Endothelial cell of umbilical vein (primary cell): ENCODE measurements around the gene CDK5. TPM values are rescaled to one million over a fixed set of nuclear protein-coding genes. Genes with fewer than 3 reads are reported as not detected.

Experiments
- BruUV-seq: library from RNA; stranded (reverse); fragments of 400-500 nt; replicated peaks from 2 replicates; lab custom pipeline; 2021; lab: Mats Ljungman, UMichigan
- CTCF ChIA-PET: fragments of 300-600, 350-600 bp; sonication (Branson Sonifier 250); formaldehyde crosslinking; loops from one replicate; lab custom pipeline; 2021; ENCODE audit warnings: antibody characterized with exemption, inconsistent platforms; lab: Charles Lee
- POLR2A ChIA-PET: fragments of 300-600, 350-600 bp; sonication (Branson Sonifier 250); formaldehyde crosslinking; loops from one replicate; lab custom pipeline; 2021; ENCODE audit warnings: antibody characterized with exemption, inconsistent platforms; lab: Charles Lee
- DNase-seq: peaks from one replicate; pipeline ENCODE4 v3.0.0-alpha.2; 2011; ENCODE audit warnings: low read depth, low spot score
- FAIRE-seq: peaks from 2 replicates; lab custom pipeline; 2011; peaks lifted over from hg19 to GRCh38; lab: Jason Lieb, UNC
- H2AFZ ChIP-seq: 2 replicates; pipeline ENCODE4 v1.6.0; 2012; ENCODE audit warnings: low read depth, low read length, control low read depth, inconsistent platforms
- H3K27ac ChIP-seq: 2 replicates; pipeline ENCODE4 v1.5.1; 2011; ENCODE audit warnings: low read depth, mild to moderate bottlenecking, control low read depth, low read length, moderate library complexity; ENCODE audit not compliant: insufficient read depth
- H3K27me3 ChIP-seq, 2 experiments: 2 replicates each; pipeline versions ENCODE4 v1.6.0 to v1.6.1; 2011; ENCODE audit warnings: low read length in 2 of 2, mixed read lengths in 1 of 2; ENCODE audit not compliant: control insufficient read depth in 2 of 2, insufficient read depth in 2 of 2
- H3K36me3 ChIP-seq, 2 experiments: 2 replicates in 1 of 2; 3 replicates in 1 of 2; pipeline ENCODE4 v1.5.1; 2011; ENCODE audit warnings: low read length in 2 of 2, mild to moderate bottlenecking in 1 of 2, moderate library complexity in 1 of 2; ENCODE audit not compliant: control insufficient read depth in 2 of 2, insufficient read depth in 2 of 2; ENCODE audit errors: extremely low read depth in 1 of 2
- H3K4me1 ChIP-seq: 3 replicates; pipeline ENCODE4 v1.5.1; 2011; ENCODE audit warnings: mild to moderate bottlenecking, low read length; ENCODE audit not compliant: control insufficient read depth, insufficient read depth; ENCODE audit errors: extremely low read depth
- H3K4me2 ChIP-seq: 2 replicates; pipeline ENCODE4 v1.6.1; 2011; ENCODE audit warnings: low read length, control low read depth, mixed read lengths; ENCODE audit not compliant: insufficient read depth
- H3K4me3 ChIP-seq, 3 experiments: fragments of 200-600 bp in 1 of 3; sonication (generic), shearing (Covaris generic) in 1 of 3; replicated peaks in 1 of 3; 2 replicates each; pipeline ENCODE4 v1.5.1; 2011 to 2016; ENCODE audit warnings: control low read depth in 3 of 3, low read length in 3 of 3, mild to moderate bottlenecking in 2 of 3, inconsistent platforms in 1 of 3, low read depth in 1 of 3, moderate library complexity in 1 of 3; ENCODE audit not compliant: insufficient read depth in 1 of 3
- H3K79me2 ChIP-seq: 2 replicates; pipeline ENCODE4 v1.6.0; 2012; ENCODE audit warnings: low read length, inconsistent platforms; ENCODE audit not compliant: control insufficient read depth, insufficient read depth
- H3K9ac ChIP-seq: replicated peaks from 2 replicates; pipeline ENCODE3; 2011; ENCODE audit warnings: low read length, control low read depth; ENCODE audit not compliant: insufficient read depth; ENCODE audit errors: extremely low read depth
- H3K9me1 ChIP-seq: replicated peaks from 3 replicates; pipeline ENCODE4 v1.6.0; 2011; ENCODE audit warnings: mild to moderate bottlenecking, low read length; ENCODE audit not compliant: control insufficient read depth, insufficient read depth; ENCODE audit errors: extremely low read depth
- H3K9me3 ChIP-seq: replicated peaks from 2 replicates; pipeline ENCODE4 v1.5.1; 2012; ENCODE audit warnings: low read length, inconsistent platforms; ENCODE audit not compliant: control insufficient read depth, insufficient read depth
- H4K20me1 ChIP-seq: replicated peaks from 2 replicates; pipeline ENCODE3; 2011; ENCODE audit warnings: mild to moderate bottlenecking, low read length; ENCODE audit not compliant: control insufficient read depth, insufficient read depth; ENCODE audit errors: extremely low read depth
- FOS ChIP-seq: IDR thresholded peaks from 2 replicates; pipeline ENCODE4 v1.6.1; 2011; ENCODE audit warnings: mild to moderate bottlenecking, low read length, moderate library complexity, borderline replicate concordance; ENCODE audit not compliant: insufficient read depth
- GATA2 ChIP-seq: IDR thresholded peaks from 2 replicates; pipeline ENCODE4 v1.7.0; 2011; ENCODE audit warnings: low read depth, mild to moderate bottlenecking, moderate library complexity, mixed read lengths, low read length; ENCODE audit not compliant: insufficient read length, insufficient read depth
- POLR2A ChIP-seq: IDR thresholded peaks from 2 replicates; pipeline ENCODE4 v1.6.1; 2012; ENCODE audit warnings: low read depth, mild to moderate bottlenecking, control low read depth, low read length
- POLR2AphosphoS5 ChIP-seq: IDR thresholded peaks from 2 replicates; pipeline ENCODE4 v1.6.1; 2012; ENCODE audit warnings: low read depth, mild to moderate bottlenecking, control low read depth, low read length, moderate library complexity; ENCODE audit not compliant: insufficient read depth
- dilution Hi-C: fragments of 300-500 bp; cut with MboI; formaldehyde crosslinking; loops from one replicate; pipeline ENCODE4 v1.15.0; 2019; ENCODE audit warnings: low sequenced_read_pairs; ENCODE audit not compliant: extremely low pct_ligation_motif_present
- intact Hi-C: fragments of 100-400 bp; cut with micrococcal nuclease; formaldehyde crosslinking; loops from one replicate; pipeline ENCODE4 v1.10.0; 2022
- polyA plus RNA-seq, 4 experiments: library from polyadenylated mRNA; depleted of rRNA in 3 of 4; stranded (reverse) in 3 of 4; unstranded in 1 of 4; fragments of >200 nt; gene quantifications; 2 replicates each; pipeline versions ENCODE4 v1.2.1 to v1.2.3, GENCODE V29; 2011 to 2012; ENCODE audit warnings: missing spikeins in 1 of 4
- total RNA-seq: library from RNA; stranded (reverse); gene quantifications from 2 replicates; pipeline ENCODE4 v1.2.3, GENCODE V29; 2021
- TF ChIP-seq, protein P1 (sequence below), 2 donors: IDR thresholded peaks; 1 replicate in 1 of 2; 2 replicates in 1 of 2; pipeline ENCODE4 v1.5.1; 2011; ENCODE audit warnings: low read length in 2 of 2, mild to moderate bottlenecking in 2 of 2, moderate library complexity in 2 of 2, control low read depth in 1 of 2, inconsistent platforms in 1 of 2, low read depth in 1 of 2; ENCODE audit not compliant: insufficient read depth in 1 of 2; ENCODE audit errors: extremely low read depth in 1 of 2

The CDK5 gene
- total and polyA plus RNA-seq, 2 donors (not counting 3 experiments of a cell fraction or from before 2014, with no cell fraction given): 16.5 to 38.3 TPM

- TF ChIP-seq POLR2A (peak; percentile 54), GATA2 (no peak), POLR2AphosphoS5 (peak; percentile 46), FOS (no peak)
- TF ChIP-seq, protein P1, sequence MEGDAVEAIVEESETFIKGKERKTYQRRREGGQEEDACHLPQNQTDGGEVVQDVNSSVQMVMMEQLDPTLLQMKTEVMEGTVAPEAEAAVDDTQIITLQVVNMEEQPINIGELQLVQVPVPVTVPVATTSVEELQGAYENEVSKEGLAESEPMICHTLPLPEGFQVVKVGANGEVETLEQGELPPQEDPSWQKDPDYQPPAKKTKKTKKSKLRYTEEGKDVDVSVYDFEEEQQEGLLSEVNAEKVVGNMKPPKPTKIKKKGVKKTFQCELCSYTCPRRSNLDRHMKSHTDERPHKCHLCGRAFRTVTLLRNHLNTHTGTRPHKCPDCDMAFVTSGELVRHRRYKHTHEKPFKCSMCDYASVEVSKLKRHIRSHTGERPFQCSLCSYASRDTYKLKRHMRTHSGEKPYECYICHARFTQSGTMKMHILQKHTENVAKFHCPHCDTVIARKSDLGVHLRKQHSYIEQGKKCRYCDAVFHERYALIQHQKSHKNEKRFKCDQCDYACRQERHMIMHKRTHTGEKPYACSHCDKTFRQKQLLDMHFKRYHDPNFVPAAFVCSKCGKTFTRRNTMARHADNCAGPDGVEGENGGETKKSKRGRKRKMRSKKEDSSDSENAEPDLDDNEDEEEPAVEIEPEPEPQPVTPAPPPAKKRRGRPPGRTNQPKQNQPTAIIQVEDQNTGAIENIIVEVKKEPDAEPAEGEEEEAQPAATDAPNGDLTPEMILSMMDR (IDR thresholded peaks at IDR 0.05; ENCODE audit: extremely low read depth in 1 of 2, insufficient read depth in 1 of 2, low read depth in 1 of 2, low read length in 2 of 2): peak in 1 of 2 donors; percentile 33
- Histone ChIP-seq H3K36me3 (peaks cover 0 to 4% of the 10 kb centered on the region in 2 experiments), H2AFZ (no peak overlapping the region), H3K9ac (peak overlapping the region; percentile 78), H3K79me2 (peaks cover 55% of the 10 kb centered on the region), H3K9me3 (no peaks in the 10 kb centered on the region), H3K27ac (peak overlapping the region; percentile 98), H3K27me3 (no peaks in the 10 kb centered on the region), H3K4me1 (peaks cover 53% of the 10 kb centered on the region), H3K9me1 (no peaks in the 10 kb centered on the region), H3K4me2 (peak overlapping the region; percentile 94), H3K4me3 (peak overlapping the region; percentile 81 to 96 (median 82)), H4K20me1 (no peaks in the 10 kb centered on the region)
- DNase-seq: peak; percentile 44
- POLR2A ChIA-PET: no interaction called here
- dilution Hi-C loops: no loop called here
- CTCF ChIA-PET: interaction anchor here (1.1 to 4.5 kb wide), 6 partner anchors 17 to 103 kb away, joined by 3 to 29 read pairs (median 4); no protein-coding TSS in a partner anchor
- no TSS peak for BruUV-seq
- intact Hi-C loops: loop anchor here (2.0 kb wide), 1 partner anchor 49 kb away; no protein-coding TSS in a partner anchor
- no peak for FAIRE-seq
Measured at GRCh38 chr7:151087245-151088018, 29.7 kb upstream of the CDK5 start.
